Stimulated activated naive CD8-positive, alpha-beta T cell treated with anti-CD3 and anti-CD28 coated beads, Interleukin-15, amount 100 ng/mL, for 72 hours (primary cell): ENCODE measurements around the gene ABLIM3.

Experiments
- ATAC-seq: fragments of 150-1000 bp; cut with Tn5 transposase; 2 replicates; pipeline ENCODE4 v1.10.0; 2021; ENCODE audit warnings: mild to moderate bottlenecking, moderate library complexity
- DNase-seq, 2 donors: peaks; one replicate each; pipeline ENCODE4 v3.0.0; 2021 to 2022
- H3K27ac Mint-ChIP-seq, 2 donors: one replicate each; pipeline ENCODE4 v1.8.0; 2022; ENCODE audit warnings: mild to moderate bottlenecking in 2 of 2, mixed read lengths in 2 of 2, moderate library complexity in 2 of 2
- H3K27me3 Mint-ChIP-seq: one replicate; pipeline ENCODE4 v1.8.0; 2022; ENCODE audit warnings: mixed read lengths
- H3K4me1 Mint-ChIP-seq: one replicate; pipeline ENCODE4 v1.8.0; 2022; ENCODE audit warnings: mild to moderate bottlenecking, mixed read lengths
- H3K4me3 Mint-ChIP-seq, 2 donors: one replicate each; pipeline ENCODE4 v1.8.0; 2022; ENCODE audit warnings: mild to moderate bottlenecking in 2 of 2, mixed read lengths in 2 of 2, moderate library complexity in 1 of 2
- H3K9me3 Mint-ChIP-seq, 2 donors: one replicate each; pipeline ENCODE4 v1.8.0; 2022; ENCODE audit warnings: mixed read lengths in 2 of 2

ABLIM3 gene

DNA sequence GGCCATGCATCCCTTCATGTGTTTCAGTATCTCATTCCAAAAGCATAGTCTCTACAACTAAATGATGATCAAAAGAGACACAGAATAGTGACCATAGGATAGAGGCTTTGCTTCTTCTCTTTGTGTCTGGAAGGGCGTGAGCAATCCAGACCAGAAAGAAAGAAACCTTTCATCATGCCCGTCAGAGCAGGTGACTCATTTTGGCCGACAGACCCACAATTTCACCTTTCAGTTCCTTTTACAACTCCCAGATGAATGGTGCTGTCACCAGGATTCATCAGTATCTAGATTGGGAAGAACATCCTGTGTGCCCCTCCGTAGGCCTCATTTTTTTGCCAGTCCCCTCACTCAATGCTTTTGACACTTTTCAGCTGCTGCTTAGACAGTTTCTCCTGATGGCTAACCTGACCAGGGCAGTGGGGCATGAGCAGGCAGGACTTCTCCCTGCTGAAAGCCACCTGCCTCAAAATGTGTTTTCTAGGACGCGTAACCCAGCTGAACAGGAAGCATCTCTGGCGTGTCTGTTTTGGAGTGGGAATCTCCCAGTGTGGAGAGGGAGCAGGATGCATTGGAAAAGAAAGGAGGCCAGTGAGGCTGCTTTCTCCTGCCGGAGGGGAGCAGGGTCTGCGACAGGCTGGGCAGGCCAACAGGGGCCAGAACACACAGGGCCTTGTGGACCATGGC, 21.2 kb downstream of the ABLIM3 start:
- no peaks in the 10 kb centered on the region for H3K9me3 Mint-ChIP-seq
- H3K4me3 Mint-ChIP-seq, result no peak overlapping the region
- peaks cover 8% of the 10 kb centered on the region for H3K27me3 Mint-ChIP-seq
- H3K4me1 Mint-ChIP-seq, result no peaks in the 10 kb centered on the region
- peak overlapping the region in 1 of 2 donors; percentile 23 for H3K27ac Mint-ChIP-seq
- DNase-seq (no peak), ATAC-seq (no peak)

- Mint-ChIP-seq H3K9me3 (no peaks in the 10 kb centered on the region), H3K4me1 (no peaks in the 10 kb centered on the region), H3K27ac (no peak overlapping the region), H3K4me3 (no peak overlapping the region), H3K27me3 (peaks cover 13% of the 10 kb centered on the region)
- DNase-seq, result no peak
- ATAC-seq, result no peak
Observed at GRCh38 chr5:149164731-149165130, 23.4 kb downstream of the ABLIM3 start.

DNA sequence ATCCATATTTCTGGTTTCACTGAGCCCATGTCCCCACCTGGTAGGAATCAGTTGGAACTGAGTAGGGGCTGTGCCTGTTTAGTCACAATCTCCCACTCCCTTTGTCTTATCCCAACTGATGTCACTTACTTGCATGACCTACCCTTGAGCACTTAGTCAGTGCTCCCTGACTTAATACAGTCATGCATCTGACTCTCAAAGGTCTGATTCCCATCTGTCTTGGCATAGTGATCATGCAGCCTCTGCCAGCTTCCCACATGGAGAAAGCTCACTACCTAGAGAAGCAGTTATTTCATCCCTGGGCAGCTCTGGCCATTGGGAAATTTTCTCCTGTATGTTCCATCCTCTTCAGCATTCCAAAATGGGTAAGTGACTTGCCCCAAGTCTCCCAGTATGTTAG, 24.8 kb downstream of the ABLIM3 start:
- ATAC-seq (no peak), DNase-seq (no peak)
- Mint-ChIP-seq H3K27ac (no peak overlapping the region), H3K4me3 (no peak overlapping the region), H3K27me3 (peaks cover 16% of the 10 kb centered on the region), H3K9me3 (no peaks in the 10 kb centered on the region), H3K4me1 (no peaks in the 10 kb centered on the region)

- H3K9me3 Mint-ChIP-seq, result no peaks in the 10 kb centered on the region
- H3K27ac Mint-ChIP-seq, result no peak overlapping the region
- ATAC-seq (no peak), DNase-seq (no peak)
- H3K27me3 Mint-ChIP-seq, result peaks cover 17% of the 10 kb centered on the region
- no peak overlapping the region for H3K4me3 Mint-ChIP-seq
- H3K4me1 Mint-ChIP-seq, result no peaks in the 10 kb centered on the region
Observed at GRCh38 chr5:149166591-149167100, 25.4 kb downstream of the ABLIM3 start.

DNA sequence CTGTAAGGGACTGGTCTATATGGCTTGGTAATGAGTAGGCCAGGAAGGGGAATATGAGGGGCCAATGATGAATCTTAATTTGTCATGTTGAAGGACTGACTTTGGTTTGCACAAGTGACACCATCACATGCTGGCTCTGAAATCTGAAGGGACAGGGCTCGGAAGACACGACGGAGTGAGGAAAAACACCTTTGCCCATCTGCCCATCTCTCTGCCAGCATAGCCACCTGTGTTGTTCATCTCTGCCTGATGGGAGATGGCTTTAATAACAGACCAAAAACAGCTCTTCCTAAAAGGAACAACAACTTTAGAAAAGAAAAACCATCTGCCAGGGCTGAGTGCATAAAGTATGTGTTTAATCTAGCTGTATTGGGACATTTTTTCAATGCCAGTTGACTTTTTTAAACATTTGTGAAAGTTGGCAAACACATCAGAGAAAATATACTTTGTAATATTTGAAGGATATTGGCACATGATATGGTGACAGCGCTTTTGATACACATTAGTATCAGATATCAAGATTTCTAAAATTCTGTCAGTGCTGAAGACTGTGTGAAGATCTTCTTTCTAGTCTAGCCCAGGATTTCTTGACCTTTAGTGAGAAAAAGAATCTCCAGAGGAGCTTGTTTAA, 27.1 kb downstream of the ABLIM3 start:
- Mint-ChIP-seq H3K4me1 (no peaks in the 10 kb centered on the region), H3K27ac (no peak overlapping the region), H3K4me3 (no peak overlapping the region), H3K27me3 (peaks cover 17% of the 10 kb centered on the region), H3K9me3 (no peaks in the 10 kb centered on the region)
- ATAC-seq (no peak), DNase-seq (no peak)

DNA sequence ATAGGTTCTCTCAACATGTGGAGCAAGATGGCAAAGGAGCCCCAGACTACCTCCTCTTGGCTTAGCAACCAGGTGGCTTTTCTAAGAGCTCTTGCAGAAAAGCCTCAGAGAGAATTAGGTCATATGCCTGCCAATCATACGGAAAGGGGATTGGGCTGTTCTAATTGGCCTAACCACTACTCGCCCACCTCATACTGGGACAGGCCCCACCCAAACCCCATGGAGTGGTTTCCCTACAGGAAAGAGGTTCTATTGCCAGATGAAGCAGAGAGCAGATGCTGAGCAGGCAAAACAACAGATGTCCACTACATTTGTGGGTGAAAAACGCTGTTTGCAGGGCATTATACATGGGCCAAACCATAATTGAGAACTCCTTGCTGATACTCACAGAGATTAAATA, 29.0 kb downstream of the ABLIM3 start:
- Mint-ChIP-seq H3K27ac (no peak overlapping the region), H3K4me3 (no peak overlapping the region), H3K4me1 (no peaks in the 10 kb centered on the region), H3K9me3 (no peaks in the 10 kb centered on the region), H3K27me3 (peaks cover 17% of the 10 kb centered on the region)
- ATAC-seq (no peak), DNase-seq (no peak)

GRCh38 chr5:149172261-149172660, 31.0 kb downstream of the ABLIM3 start:
- H3K27ac Mint-ChIP-seq, result no peak overlapping the region
- H3K4me3 Mint-ChIP-seq, result no peak overlapping the region
- ATAC-seq, result peak; percentile 76
- DNase-seq, result peak in 1 of 2 donors; percentile 32
- H3K9me3 Mint-ChIP-seq, result no peaks in the 10 kb centered on the region
- H3K4me1 Mint-ChIP-seq, result no peaks in the 10 kb centered on the region
- H3K27me3 Mint-ChIP-seq, result peaks cover 17% of the 10 kb centered on the region

DNA sequence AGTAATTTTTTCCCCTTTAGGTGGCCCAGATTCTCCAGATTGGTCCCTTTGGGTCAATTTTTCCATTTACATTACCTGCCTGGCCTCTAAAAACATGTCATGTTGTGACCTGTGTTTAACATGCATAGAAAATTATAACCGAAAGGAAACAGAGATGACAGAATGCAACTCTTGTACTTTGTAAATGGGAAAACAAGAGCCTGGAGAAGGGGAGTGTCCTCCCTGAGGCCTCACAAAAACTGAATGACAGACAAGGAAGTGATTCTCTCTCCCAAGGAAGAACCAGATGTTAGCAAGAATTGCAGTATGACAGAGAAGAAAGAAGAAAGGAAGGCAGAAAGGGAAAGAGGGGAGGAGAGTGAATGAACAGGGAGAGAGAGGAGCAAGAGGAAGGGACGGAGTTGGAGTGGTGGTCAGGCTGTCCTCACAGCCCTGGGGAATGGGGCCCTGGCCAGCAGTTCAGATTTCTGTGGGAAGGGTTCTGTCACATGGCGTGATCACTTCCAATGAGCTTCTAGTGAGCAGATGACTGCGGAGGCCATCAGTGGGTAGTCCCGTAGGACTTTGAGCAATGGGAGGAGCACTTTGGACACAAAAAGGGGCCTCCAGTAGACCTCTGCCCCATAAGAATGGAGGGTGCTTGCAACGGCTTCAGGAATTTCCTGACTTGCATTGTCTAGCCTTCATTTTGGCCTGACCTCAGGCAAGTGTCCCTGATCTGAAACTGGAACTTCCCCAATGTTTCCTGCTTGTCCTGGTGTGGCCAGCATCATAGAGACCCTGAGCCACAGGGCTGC, 31.6 kb downstream of the ABLIM3 start:
- H3K9me3 Mint-ChIP-seq, result no peaks in the 10 kb centered on the region
- no peak for DNase-seq
- no peak overlapping the region for H3K27ac Mint-ChIP-seq
- H3K4me3 Mint-ChIP-seq, result no peak overlapping the region
- H3K27me3 Mint-ChIP-seq, result peaks cover 14% of the 10 kb centered on the region
- H3K4me1 Mint-ChIP-seq, result no peaks in the 10 kb centered on the region
- no peak for ATAC-seq

DNA sequence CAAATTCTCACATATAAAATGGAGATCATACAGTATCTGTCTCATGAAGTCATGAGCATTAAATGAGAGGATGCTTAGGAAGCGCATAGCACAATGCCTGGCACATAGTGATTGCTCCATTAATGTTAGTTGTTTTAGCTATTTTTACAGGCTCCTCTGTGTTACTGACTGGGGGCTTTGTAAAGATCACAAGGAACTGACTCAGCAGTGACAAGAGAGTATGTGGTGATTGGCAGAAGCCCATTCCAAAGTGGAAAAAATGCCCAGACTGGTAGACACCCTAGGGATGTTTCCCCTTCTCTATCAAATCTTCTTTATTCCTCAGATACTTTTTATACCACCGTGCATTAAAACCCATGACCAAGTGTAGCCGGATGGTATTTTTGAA, 33.5 kb downstream of the ABLIM3 start:
- no peak overlapping the region for H3K4me3 Mint-ChIP-seq
- no peak overlapping the region for H3K27ac Mint-ChIP-seq
- no peaks in the 10 kb centered on the region for H3K9me3 Mint-ChIP-seq
- no peaks in the 10 kb centered on the region for H3K4me1 Mint-ChIP-seq
- peaks cover 14% of the 10 kb centered on the region for H3K27me3 Mint-ChIP-seq
- ATAC-seq (no peak), DNase-seq (no peak)

DNA sequence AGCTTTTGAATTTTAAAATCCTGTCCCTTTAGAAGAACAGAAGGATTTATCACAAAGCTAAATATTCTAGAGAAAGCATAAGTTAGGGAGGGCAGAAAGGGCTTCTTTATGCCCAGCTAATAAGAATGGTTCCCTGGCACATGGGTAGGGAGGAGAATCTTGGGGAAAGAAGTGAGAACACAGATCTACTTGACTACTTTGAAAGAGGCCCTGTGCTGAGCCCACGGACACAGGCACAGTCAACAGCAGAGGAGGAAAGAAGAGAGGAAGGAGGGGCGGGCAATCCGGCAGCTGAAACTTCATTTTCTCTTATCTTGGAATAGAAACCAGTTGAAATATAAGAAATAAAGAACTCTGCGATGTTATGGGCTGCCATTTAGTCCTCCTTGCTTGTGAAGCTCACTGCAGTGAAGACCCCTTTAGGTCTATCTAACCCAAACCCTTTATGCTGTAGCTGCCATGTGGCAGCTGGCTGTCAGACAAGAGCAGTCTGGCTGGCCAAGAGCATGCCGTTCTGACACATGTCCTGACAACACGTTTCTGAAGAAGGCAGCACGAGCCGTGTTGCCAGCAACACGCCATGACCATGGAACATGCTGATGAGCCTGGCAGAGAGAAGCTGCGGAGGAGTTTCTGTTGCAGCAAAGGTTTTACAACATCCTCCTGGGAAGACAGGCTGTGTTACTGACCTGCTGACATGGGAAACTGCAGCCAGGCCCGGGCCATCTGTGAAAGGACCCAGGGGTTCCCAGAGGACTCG, 34.2 kb downstream of the ABLIM3 start:
- Mint-ChIP-seq H3K9me3 (no peaks in the 10 kb centered on the region), H3K27ac (no peak overlapping the region), H3K27me3 (peaks cover 13% of the 10 kb centered on the region), H3K4me3 (no peak overlapping the region), H3K4me1 (no peaks in the 10 kb centered on the region)
- ATAC-seq, result no peak
- no peak for DNase-seq

DNA sequence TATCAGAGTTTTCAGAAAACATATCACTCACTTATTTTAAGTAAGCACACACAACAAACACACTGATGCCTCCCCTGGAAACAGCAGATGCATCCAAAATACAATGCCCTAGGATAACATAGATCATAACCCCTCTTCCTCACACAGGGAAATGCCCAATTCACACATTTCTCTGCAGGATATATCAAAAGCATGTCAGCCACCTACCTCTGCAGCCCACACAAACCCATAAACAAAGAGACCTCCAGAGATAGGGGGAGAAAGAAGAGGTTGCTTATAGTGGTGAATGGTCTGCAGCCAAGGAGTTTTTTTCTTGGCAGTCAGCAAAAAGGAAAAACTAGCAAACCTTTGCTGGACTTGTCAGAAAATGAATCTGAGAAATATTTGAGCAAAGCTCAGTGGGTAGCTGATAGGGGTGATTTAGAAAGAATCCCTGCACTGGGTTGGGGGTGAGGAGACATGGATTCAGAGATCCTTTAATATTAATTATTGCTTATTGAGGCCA, 36.1 kb downstream of the ABLIM3 start:
- ATAC-seq (no peak), DNase-seq (no peak)
- Mint-ChIP-seq H3K4me3 (no peak overlapping the region), H3K27ac (no peak overlapping the region), H3K27me3 (peaks cover 15% of the 10 kb centered on the region), H3K9me3 (no peaks in the 10 kb centered on the region), H3K4me1 (no peaks in the 10 kb centered on the region)

GRCh38 chr5:149177911-149178565, 36.7 kb downstream of the ABLIM3 start:
- Mint-ChIP-seq H3K9me3 (no peaks in the 10 kb centered on the region), H3K27ac (no peak overlapping the region), H3K4me3 (no peak overlapping the region), H3K4me1 (no peaks in the 10 kb centered on the region), H3K27me3 (peaks cover 15% of the 10 kb centered on the region)
- ATAC-seq, result no peak
- DNase-seq, result no peak

DNA sequence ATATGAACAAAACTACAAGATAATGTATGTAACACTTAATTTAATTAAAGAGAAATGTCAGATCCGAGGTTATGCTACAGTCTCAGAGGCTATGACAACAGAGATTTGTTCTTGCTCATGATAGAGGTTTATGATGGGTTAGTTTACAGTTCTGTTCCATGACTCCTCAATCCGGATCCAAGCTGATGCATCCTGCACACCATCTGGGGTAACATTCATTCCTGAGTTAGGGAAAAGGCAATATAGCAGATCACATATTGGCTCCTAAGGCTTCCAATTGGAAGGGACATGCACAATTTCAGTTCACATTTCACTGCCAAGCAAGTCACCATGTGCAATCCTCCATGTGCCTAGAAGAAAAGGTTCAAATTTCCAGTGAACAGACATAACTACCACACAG, 40.4 kb downstream of the ABLIM3 start:
- Mint-ChIP-seq H3K27me3 (peaks cover 26% of the 10 kb centered on the region), H3K9me3 (no peaks in the 10 kb centered on the region), H3K27ac (no peak overlapping the region), H3K4me3 (no peak overlapping the region), H3K4me1 (no peaks in the 10 kb centered on the region)
- ATAC-seq, result no peak
- DNase-seq, result no peak

GRCh38 chr5:149182241-149182640, 40.9 kb downstream of the ABLIM3 start:
- Mint-ChIP-seq H3K9me3 (no peaks in the 10 kb centered on the region), H3K27ac (no peak overlapping the region), H3K4me1 (no peaks in the 10 kb centered on the region), H3K4me3 (no peak overlapping the region), H3K27me3 (peaks cover 26% of the 10 kb centered on the region)
- ATAC-seq, result no peak
- DNase-seq, result no peak

DNA sequence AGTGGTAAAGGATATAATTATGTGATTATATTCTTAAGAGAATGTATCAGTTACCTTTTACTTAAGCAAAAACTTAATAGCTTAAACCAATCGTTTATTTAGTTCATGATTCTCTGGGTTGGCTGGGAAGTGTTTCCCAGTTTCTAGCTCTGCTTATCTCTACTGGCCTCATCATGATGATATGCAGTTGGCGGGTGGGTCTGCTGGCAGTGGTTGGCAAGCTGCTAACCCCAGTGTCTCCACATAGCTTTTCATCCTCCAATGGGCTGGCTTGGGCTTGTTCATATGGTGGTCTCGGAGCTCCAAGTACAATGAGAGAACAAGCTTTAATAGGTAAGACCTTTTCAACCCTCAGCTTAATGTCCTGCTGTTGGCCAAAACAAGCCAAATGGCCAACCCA, 43.8 kb downstream of the ABLIM3 start:
- H3K27me3 Mint-ChIP-seq, result peaks cover 20% of the 10 kb centered on the region
- H3K4me3 Mint-ChIP-seq, result no peak overlapping the region
- no peak for ATAC-seq
- H3K4me1 Mint-ChIP-seq, result no peaks in the 10 kb centered on the region
- H3K27ac Mint-ChIP-seq, result no peak overlapping the region
- no peaks in the 10 kb centered on the region for H3K9me3 Mint-ChIP-seq
- DNase-seq, result no peak
